ENCODE data around the gene PALLD. TPM values are rescaled to one million over a fixed set of nuclear protein-coding genes. Genes with fewer than 3 reads are reported as not detected.

The PALLD gene
- total RNA-seq, 1 experiment from 2014 or later = 18.3 TPM

DNA sequence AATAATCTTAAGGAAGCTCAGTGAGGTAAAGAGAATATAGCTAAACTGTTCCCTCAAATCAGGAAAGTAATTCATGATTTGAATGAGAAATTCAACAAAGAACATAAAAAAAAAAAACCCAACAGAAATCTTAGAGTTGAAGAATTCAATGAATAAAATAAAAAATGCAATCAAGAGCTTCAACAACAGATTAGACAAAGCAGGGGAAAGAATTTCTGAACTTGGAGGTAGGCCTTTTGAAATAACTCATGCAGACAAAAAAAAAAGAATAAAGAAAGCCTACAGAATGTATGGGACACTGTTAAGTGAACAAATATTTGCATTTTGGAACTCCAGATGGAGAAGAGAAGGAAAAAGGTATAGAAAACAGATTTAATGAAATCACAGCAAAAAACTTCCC is 435.3 kb downstream of the PALLD start:
- no peak overlapping the region for H3K9ac ChIP-seq (ENCODE audit: extremely low read depth, insufficient read length, low read length)
- Mint-ChIP-seq H3K9me3 (peaks cover 20 to 23% of the 10 kb centered on the region in 2 experiments), H3K27me3 (ENCODE audit: low read depth) (no peaks in the 10 kb centered on the region), H3K36me3 (ENCODE audit: insufficient read depth in 1 of 3, low read depth in 3 of 3) (peaks cover 14 to 43% (median 19%) of the 10 kb centered on the region in 3 experiments), H3K27ac (no peak overlapping the region), H3K4me1 (peaks cover 6 to 10% of the 10 kb centered on the region in 2 experiments; a peak in 2 of 4 replicates), H3K4me3 (no peak overlapping the region)
- no peaks in the 10 kb centered on the region for H3K4me1 ChIP-seq (ENCODE audit: insufficient read depth, low read length)
- H2AK5ac ChIP-seq (ENCODE audit: insufficient read length, low read length) = no peak overlapping the region
- no peaks in the 10 kb centered on the region for H3K9me3 ChIP-seq (ENCODE audit: control insufficient read depth, low read depth, low read length)
- H4K20me1 ChIP-seq (ENCODE audit: control insufficient read depth, insufficient read depth, insufficient read length) = no peaks in the 10 kb centered on the region
- H4K8ac ChIP-seq (replicated peaks; ENCODE audit: insufficient read length, low read depth, low read length) = no peak overlapping the region
- TF ChIP-seq, protein P1, sequence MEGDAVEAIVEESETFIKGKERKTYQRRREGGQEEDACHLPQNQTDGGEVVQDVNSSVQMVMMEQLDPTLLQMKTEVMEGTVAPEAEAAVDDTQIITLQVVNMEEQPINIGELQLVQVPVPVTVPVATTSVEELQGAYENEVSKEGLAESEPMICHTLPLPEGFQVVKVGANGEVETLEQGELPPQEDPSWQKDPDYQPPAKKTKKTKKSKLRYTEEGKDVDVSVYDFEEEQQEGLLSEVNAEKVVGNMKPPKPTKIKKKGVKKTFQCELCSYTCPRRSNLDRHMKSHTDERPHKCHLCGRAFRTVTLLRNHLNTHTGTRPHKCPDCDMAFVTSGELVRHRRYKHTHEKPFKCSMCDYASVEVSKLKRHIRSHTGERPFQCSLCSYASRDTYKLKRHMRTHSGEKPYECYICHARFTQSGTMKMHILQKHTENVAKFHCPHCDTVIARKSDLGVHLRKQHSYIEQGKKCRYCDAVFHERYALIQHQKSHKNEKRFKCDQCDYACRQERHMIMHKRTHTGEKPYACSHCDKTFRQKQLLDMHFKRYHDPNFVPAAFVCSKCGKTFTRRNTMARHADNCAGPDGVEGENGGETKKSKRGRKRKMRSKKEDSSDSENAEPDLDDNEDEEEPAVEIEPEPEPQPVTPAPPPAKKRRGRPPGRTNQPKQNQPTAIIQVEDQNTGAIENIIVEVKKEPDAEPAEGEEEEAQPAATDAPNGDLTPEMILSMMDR (conservative IDR thresholded peaks at IDR 0.05) = no peak
- no peak overlapping the region for H2AFZ ChIP-seq (ENCODE audit: low read length)
- no peak overlapping the region for H2BK120ac ChIP-seq (ENCODE audit: low read depth, low read length, poor library complexity, severe bottlenecking)
- H3K4ac ChIP-seq (ENCODE audit: low read depth, low read length) = no peak overlapping the region
- H2BK20ac ChIP-seq (ENCODE audit: low read depth, low read length, poor library complexity, severe bottlenecking) = no peak overlapping the region
- no peak overlapping the region for H3K4me2 ChIP-seq (ENCODE audit: insufficient read depth, insufficient read length, low read length)
- H3T11ph ChIP-seq (ENCODE audit: low read length) = no peak overlapping the region
- no peak overlapping the region for H4K91ac ChIP-seq (ENCODE audit: insufficient read length, low read depth, low read length)
- no peaks in the 10 kb centered on the region for H3K79me1 ChIP-seq (ENCODE audit: insufficient read depth, low read depth, low read length, poor library complexity, severe bottlenecking)
- H2BK12ac ChIP-seq (ENCODE audit: insufficient read length, low read depth, low read length) = no peak overlapping the region
- H3K18ac ChIP-seq (ENCODE audit: insufficient read length, low read depth, low read length) = no peak overlapping the region
- H3K79me2 ChIP-seq (ENCODE audit: insufficient read depth, low read length) = no peaks in the 10 kb centered on the region
- H3K27me3 ChIP-seq (ENCODE audit: insufficient read depth, low read length) = no peaks in the 10 kb centered on the region
- H3K23me2 ChIP-seq (ENCODE audit: insufficient read length, low read depth, low read length, poor library complexity, severe bottlenecking) = no peaks in the 10 kb centered on the region
- DNase-seq = no peak
- no peak overlapping the region for H2BK5ac ChIP-seq (ENCODE audit: insufficient read length, low read length)
- no peak overlapping the region for H3K56ac ChIP-seq (ENCODE audit: insufficient read length, low read depth, low read length)
- no peak overlapping the region for H3K14ac ChIP-seq (ENCODE audit: insufficient read depth, low read length)
- H4K5ac ChIP-seq (ENCODE audit: insufficient read length, low read depth, low read length) = no peak overlapping the region
- H2BK15ac ChIP-seq (ENCODE audit: low read depth, low read length) = no peak overlapping the region
- H3K27ac ChIP-seq (ENCODE audit: insufficient read length, low read depth, low read length) = no peak overlapping the region
- H3K23ac ChIP-seq (ENCODE audit: insufficient read length, low read depth, low read length) = no peak overlapping the region

Data from H9 (cell line).